GM19455 (cell line): ENCODE results near the gene ASB18.

Experiments used
- ATAC-seq: cut with Tn5 transposase; IDR thresholded peaks from one replicate; pipeline ENCODE4 v1.9.1; 2021; ENCODE audit not compliant: unreplicated experiment

ASB18 gene

DNA sequence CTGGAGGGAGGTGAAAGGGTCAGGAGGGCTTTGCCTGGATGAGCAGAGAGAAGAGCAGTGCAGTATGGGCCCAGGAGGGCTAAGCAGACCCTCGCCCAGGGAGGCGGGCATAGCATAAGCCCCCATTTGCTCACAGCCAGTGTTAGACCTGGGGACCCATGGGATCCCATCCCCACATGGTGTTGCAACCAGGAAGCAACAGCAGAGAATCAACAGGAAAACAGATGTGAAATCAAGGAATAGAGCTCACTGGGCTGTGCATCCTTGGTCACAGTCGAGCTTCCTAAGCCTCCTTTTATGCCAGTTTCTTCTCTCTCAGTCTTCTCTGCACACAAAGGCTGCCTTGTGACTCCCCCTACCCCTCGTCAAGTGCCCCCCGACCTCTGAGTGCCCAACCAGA, 19.9 kb downstream of the ASB18 start:
- ATAC-seq = no peak

GRCh38 chr2:236242057-236242495, 22.1 kb downstream of the ASB18 start:
- ATAC-seq = no peak

GRCh38 chr2:236241181-236242056, 22.8 kb downstream of the ASB18 start:
- no peak for ATAC-seq

- ATAC-seq = no peak
These were observed 23.8 kb downstream of the ASB18 start for GRCh38 chr2:236240228-236240990.

- ATAC-seq = no peak
These were observed 24.7 kb downstream of the ASB18 start for GRCh38 chr2:236239276-236240065.

DNA sequence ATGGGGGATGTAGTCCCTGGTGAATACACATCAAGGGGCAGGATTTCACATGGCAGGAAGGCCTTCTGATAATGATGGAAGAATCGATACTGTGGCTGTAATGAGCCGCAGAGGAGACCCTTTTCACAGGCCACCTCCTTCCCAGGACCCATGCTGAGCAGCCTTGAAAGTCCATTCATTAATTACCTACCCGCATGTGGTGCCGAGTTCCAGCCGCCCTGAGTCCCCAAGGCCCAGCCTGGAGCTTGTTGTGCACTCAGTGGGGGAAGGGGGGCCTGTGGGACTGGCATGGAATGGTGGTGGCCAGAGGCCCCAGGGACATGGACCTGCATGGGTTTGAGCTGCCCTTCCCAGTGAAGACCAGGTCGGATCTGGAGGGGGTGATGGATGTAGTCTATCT, 25.5 kb downstream of the ASB18 start:
- ATAC-seq = no peak

- ATAC-seq = no peak
These were observed 26.6 kb downstream of the ASB18 start for GRCh38 chr2:236237468-236238190.

GRCh38 chr2:236236559-236237452, 27.4 kb downstream of the ASB18 start:
- ATAC-seq = no peak

DNA sequence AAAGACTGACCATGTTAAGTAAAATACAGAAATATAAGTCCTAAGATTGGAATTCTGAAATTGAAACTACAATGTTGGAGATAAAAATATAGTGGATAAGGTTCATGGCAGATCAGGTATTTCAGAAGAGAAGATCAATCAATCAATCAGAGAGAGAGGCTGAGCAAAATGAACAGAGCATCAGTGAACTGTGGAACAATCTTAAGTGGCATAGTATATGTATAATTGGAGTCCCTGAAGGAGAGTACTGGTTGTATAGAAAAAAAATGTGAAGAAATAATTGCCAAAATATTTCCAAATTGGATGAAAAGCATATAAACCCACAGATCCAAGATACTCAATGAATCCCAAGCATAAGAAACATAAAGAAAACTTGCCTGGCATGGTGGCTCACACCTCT, 35.0 kb downstream of the ASB18 start:
- ATAC-seq = no peak

DNA sequence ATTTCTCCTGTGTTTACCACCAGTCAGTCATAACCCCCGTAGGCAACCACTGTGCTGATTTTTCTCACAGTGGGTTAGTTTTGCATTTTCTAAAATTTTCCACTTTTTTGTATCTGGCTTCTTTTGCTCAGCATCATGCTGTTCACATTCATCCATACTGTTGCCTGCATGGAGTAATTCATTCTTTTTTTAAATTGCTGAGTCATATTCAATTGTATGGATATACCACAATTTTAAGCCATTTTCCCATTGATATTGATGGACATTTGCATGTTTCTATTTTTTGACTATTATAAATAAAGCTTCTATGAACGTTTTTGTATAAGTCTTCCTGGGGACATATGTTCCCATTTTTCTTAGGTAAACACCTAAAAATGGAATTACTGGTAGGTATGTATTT, 40.5 kb downstream of the ASB18 start:
- ATAC-seq = no peak

GRCh38 chr2:236221798-236222197, 42.4 kb downstream of the ASB18 start:
- ATAC-seq = no peak

GRCh38 chr2:236219411-236219810, 44.8 kb downstream of the ASB18 start:
- no peak for ATAC-seq

DNA sequence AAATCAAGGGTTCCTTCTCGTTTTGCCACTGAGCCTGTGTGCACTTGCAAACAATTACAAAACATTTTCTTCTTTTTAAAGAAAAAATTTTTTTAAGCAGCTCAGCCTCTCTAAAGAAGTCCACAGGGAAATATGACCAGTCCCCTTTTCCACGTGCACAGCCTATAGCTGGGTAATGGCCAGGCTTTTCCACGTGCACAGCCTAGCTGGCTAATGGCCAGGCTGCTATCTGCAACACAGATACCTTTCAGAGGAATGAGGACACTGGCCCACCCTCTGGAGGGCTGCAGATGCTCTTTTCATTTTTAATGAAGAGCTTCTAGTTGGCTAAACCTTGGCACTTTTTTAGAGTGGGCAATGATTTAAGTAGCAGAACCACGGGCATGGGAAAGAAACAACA, 46.3 kb downstream of the ASB18 start:
- ATAC-seq = no peak

DNA sequence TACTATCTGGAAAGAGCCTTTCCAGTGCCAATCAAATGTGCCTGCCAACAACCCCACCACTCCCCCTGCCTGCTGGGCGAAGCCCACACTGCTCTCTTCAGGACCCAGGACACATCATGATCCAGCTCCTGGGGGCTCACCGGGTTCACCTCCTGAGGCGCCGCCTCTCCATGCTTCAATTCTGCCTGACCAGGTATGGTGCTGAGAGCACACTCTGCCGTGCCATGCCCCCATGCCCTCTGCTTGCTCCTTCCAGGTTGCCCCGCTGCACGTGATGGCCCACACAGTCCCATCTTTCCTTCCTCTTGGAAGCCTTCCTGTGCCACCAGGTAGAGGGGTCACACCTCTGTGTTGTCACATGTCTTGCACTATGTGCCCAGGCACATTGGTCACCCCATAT, 47.5 kb downstream of the ASB18 start:
- no peak for ATAC-seq

GRCh38 chr2:236215761-236216333, 48.4 kb downstream of the ASB18 start:
- ATAC-seq = no peak

DNA sequence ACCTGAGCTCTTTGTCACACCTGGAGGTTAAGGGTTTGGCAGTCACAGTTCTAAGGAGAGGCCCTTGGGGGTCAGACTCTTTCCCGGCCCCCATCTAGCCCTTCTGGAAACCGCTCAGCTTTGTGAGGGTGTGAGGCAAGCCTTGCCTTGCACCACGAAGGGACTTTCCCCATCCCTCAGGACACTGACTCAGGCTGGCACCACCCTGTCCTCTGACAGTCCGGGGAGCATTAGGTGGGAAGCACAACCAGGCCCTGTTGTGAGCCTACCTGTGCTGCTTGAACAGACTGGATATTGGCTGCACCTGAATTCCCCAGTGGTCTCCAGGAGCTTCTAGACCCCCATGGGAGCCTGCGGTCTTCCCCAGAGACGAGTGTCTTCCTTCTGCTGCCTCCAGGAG, 49.0 kb downstream of the ASB18 start:
- ATAC-seq = no peak

- no peak for ATAC-seq
These were observed 49.7 kb downstream of the ASB18 start for GRCh38 chr2:236214376-236214995.

DNA sequence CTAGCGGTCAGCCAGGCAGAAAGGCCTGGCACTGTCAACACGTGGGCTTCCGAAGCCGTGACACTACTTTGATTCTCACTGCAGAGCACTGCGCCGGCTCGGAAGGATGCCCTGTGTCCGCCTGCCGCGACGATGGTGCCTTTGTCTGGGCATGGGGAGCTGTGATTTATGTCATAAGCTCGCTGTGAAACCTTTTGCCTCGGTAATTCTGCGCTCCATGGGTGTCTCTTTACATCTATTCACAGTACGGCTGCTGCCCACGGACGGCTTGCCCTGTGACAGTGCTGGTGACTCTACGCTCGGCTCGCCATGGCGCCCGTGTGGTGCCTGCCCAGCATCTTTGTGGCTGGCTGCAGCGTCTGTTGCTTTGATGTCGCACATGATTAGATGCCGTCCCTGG, 52.9 kb downstream of the ASB18 start:
- ATAC-seq = no peak

GRCh38 chr2:236210536-236210935, 53.7 kb downstream of the ASB18 start:
- ATAC-seq = no peak
